HepG2 (cell line): Measurements from ENCODE around the gene HES6. TPM values are rescaled to one million over a fixed set of nuclear protein-coding genes. Genes with fewer than 3 reads are reported as not detected.

Experiments used
- ARNT ChIP-seq: fragments of 450-650 bp; IDR thresholded peaks from 2 replicates; pipeline ENCODE4 v1.6.1; 2017
- CEBPB ChIP-seq: IDR thresholded peaks from 2 replicates; pipeline ENCODE4 v1.6.1; 2011; ENCODE audit warnings: low read depth, low read length, improper control_type of control experiment, borderline replicate concordance
- DR1 ChIP-seq: sonication (generic); formaldehyde crosslinking; IDR thresholded peaks from 2 replicates; pipeline ENCODE4 v1.8.0; 2021; ENCODE audit warnings: mild to moderate bottlenecking, missing genetic modification reagents, inconsistent platforms
- ELF3 ChIP-seq: IDR thresholded peaks from 2 replicates; pipeline ENCODE4 v1.6.1; 2016; ENCODE audit warnings: missing genetic modification reagents, missing compliant biosample characterization
- EP300 ChIP-seq, 3 experiments: sonication (generic) in 1 of 3; formaldehyde crosslinking in 1 of 3; IDR thresholded peaks; 2 replicates each; pipeline versions ENCODE4 v1.5.1 to v1.6.1; 2011 to 2020; ENCODE audit warnings: low read depth in 2 of 3, low read length in 2 of 3, borderline replicate concordance in 1 of 3, improper control_type of control experiment in 1 of 3, mild to moderate bottlenecking in 1 of 3, missing genetic modification reagents in 1 of 3, moderate library complexity in 1 of 3
- ERF ChIP-seq: IDR thresholded peaks from 2 replicates; pipeline ENCODE4 v1.6.1; 2018; ENCODE audit warnings: missing biosample characterization, missing genetic modification reagents
- ETV5 ChIP-seq: IDR thresholded peaks from 2 replicates; pipeline ENCODE4 v1.6.1; 2018; ENCODE audit warnings: missing biosample characterization, missing genetic modification reagents, inconsistent platforms, borderline replicate concordance
- HNRNPH1 ChIP-seq: fragments of 200-400 bp; formaldehyde crosslinking; optimal IDR thresholded peaks from 2 replicates; pipeline ENCODE3; 2017; ENCODE audit warnings: mild to moderate bottlenecking, low read depth, low read length
- MBNL3 ChIP-seq: fragments of 250-450 bp; sonication (Bioruptor Pico); conservative IDR thresholded peaks from 2 replicates; pipeline ENCODE4 v1.8.0; 2022; ENCODE audit warnings: mild to moderate bottlenecking, inconsistent platforms
- MIXL1 ChIP-seq: IDR thresholded peaks from 2 replicates; pipeline ENCODE4 v1.6.1; 2016
- NFE2 ChIP-seq: sonication (generic); formaldehyde crosslinking; IDR thresholded peaks from 2 replicates; pipeline ENCODE4 v1.4.0; 2020; ENCODE audit warnings: missing genetic modification reagents
- NKX3-1 ChIP-seq: sonication (generic); formaldehyde crosslinking; IDR thresholded peaks from 2 replicates; pipeline ENCODE4 v1.5.0; 2020; ENCODE audit warnings: missing genetic modification reagents
- RELA ChIP-seq: sonication (generic); formaldehyde crosslinking; IDR thresholded peaks from 2 replicates; pipeline ENCODE4 v1.4.0; 2020; ENCODE audit warnings: missing genetic modification reagents
- TBX2 ChIP-seq: sonication (generic); formaldehyde crosslinking; IDR thresholded peaks from 2 replicates; pipeline ENCODE4 v1.5.0; 2020; ENCODE audit warnings: missing genetic modification reagents, mild to moderate bottlenecking, borderline replicate concordance
- ZBTB34 ChIP-seq: sonication (generic); formaldehyde crosslinking; IDR thresholded peaks from 2 replicates; pipeline ENCODE4 v1.8.0; 2022; ENCODE audit warnings: mild to moderate bottlenecking, missing genetic modification reagents
- ZBTB43 ChIP-seq: sonication (generic); formaldehyde crosslinking; conservative IDR thresholded peaks from 2 replicates; pipeline ENCODE4 v1.4.0; 2020; ENCODE audit warnings: missing genetic modification reagents
- ZIK1 ChIP-seq: sonication (generic); formaldehyde crosslinking; IDR thresholded peaks from 2 replicates; pipeline ENCODE4 v1.5.0; 2020; ENCODE audit warnings: mild to moderate bottlenecking, low read depth, missing genetic modification reagents, borderline replicate concordance
- ZNF160 ChIP-seq: sonication (generic); formaldehyde crosslinking; IDR thresholded peaks from 2 replicates; pipeline ENCODE4 v1.8.0; 2022; ENCODE audit warnings: mild to moderate bottlenecking, inconsistent platforms, missing genetic modification reagents
- ZNF263 ChIP-seq: sonication (generic); formaldehyde crosslinking; IDR thresholded peaks from 2 replicates; pipeline ENCODE4 v1.4.0; 2020; ENCODE audit warnings: missing genetic modification reagents
- ZNF574 ChIP-seq: sonication (generic); formaldehyde crosslinking; IDR thresholded peaks from 2 replicates; pipeline ENCODE4 v1.4.0; 2020; ENCODE audit warnings: missing genetic modification reagents
- ZNF597 ChIP-seq: sonication (generic); formaldehyde crosslinking; IDR thresholded peaks from 2 replicates; pipeline ENCODE4 v1.5.0; 2020; ENCODE audit warnings: missing genetic modification reagents
- ZNF713 ChIP-seq: sonication (generic); formaldehyde crosslinking; IDR thresholded peaks from 2 replicates; pipeline ENCODE4 v1.4.0; 2020; ENCODE audit warnings: mild to moderate bottlenecking, missing genetic modification reagents
- polyA plus RNA-seq, 8 experiments: library from polyadenylated mRNA; depleted of rRNA in 3 of 8; stranded (reverse) in 7 of 8; unstranded in 1 of 8; fragments of >200 nt; fragmentation: Illumina TruSeq in 4 of 8; extraction: Trizol in 4 of 8; gene quantifications; 2 replicates each; pipeline versions ENCODE4 v1.2.1 to v1.2.3, GENCODE V29; 2011 to 2016; ENCODE audit warnings: low read depth in 4 of 8, missing spikeins in 1 of 8, mixed read lengths in 1 of 8; ENCODE audit not compliant: insufficient read depth in 1 of 8
- total RNA-seq, 5 experiments: library from RNA; depleted of rRNA; stranded (reverse); fragments of >200 nt; fragmentation: Illumina TruSeq; extraction: Trizol; gene quantifications; 2 replicates each; pipeline ENCODE4 v1.2.3, GENCODE V29; 2016; ENCODE audit warnings: low read depth in 1 of 5

HES6 gene
- total and polyA plus RNA-seq, 2 of the 13 experiments (the other 11 are each of a cell fraction or from before 2014, with no cell fraction given), result 19.5 to 82.8 TPM

GRCh38 chr2:238239863-238240756 lies at the start of gene HES6 (continued):
- TF ChIP-seq ZIK1 (CRISPR knock-in tag) (peak; percentile 64; the same call in 1 of the 2 replicates), ELF3 (CRISPR knock-in tag) (peak; percentile 53), ZNF160 (CRISPR knock-in tag) (peak; percentile 71; the same call in 1 of the 2 replicates), ZBTB34 (CRISPR knock-in tag) (no peak), ERF (CRISPR knock-in tag) (peak; percentile 52; the same call in 1 of the 2 replicates), MIXL1 (CRISPR knock-in tag) (no peak), MBNL3 (CRISPR knock-in tag) (no peak), ZNF574 (CRISPR knock-in tag) (no peak; the same call in 1 of the 2 replicates), ZNF713 (no peak), CEBPB (no peak), DR1 (peak; percentile 72; the same call in 1 of the 2 replicates), NFE2 (CRISPR knock-in tag) (no peak), EP300 (IDR thresholded peaks at IDR 0.05; ENCODE audit: low read depth in 2 of 2, low read length in 2 of 2) (0 out of 4 replicates have a peak, but pooled peaks of 1 of the 2 experiments have one; percentile 13), EP300 (CRISPR knock-in tag; IDR thresholded peaks at IDR 0.05; ENCODE audit: borderline replicate concordance) (no peak), ARNT (no peak), ZNF597 (CRISPR knock-in tag) (0 out of 2 replicates have a peak, but pooled peaks have one; percentile 92), RELA (CRISPR knock-in tag) (no peak), ZBTB43 (0 out of 2 replicates have a peak, but pooled peaks have one; percentile 68), HNRNPH1 (no peak), TBX2 (no peak; the same call in 1 of the 2 replicates), ZNF263 (CRISPR knock-in tag) (0 out of 2 replicates have a peak, but pooled peaks have one; percentile 4), NKX3-1 (no peak; the same call in 1 of the 2 replicates), ETV5 (CRISPR knock-in tag) (peak; percentile 84)
